ENCODE results near the gene DGUOK. TPM values are rescaled to one million over a fixed set of nuclear protein-coding genes. Genes with fewer than 3 reads are reported as not detected.

Gene DGUOK
- total and polyA plus RNA-seq, 10 of the 15 experiments (the other 5 are each of a cell fraction or from before 2014, with no cell fraction given): 64.4 to 234 (median 91.4) TPM

GRCh38 chr2:73891276-73891901, 35.3 kb upstream of the DGUOK start:
- ChIA-PET CTCF (interaction anchor here (0.6 to 1.5 kb wide), 6 partner anchors 53 to 444 kb away, joined by 3 read pairs; no protein-coding TSS in a partner anchor), POLR2A (no interaction called here), RAD21 (ENCODE audit: unreplicated experiment) (interaction anchor here (0.8 to 1.2 kb wide), 2 partner anchors 29 to 64 kb away, joined by 3 read pairs; no protein-coding TSS in a partner anchor), SMC1A (ENCODE audit: uncharacterized antibody, unreplicated experiment) (interaction anchor here (0.8 to 1.3 kb wide), 4 partner anchors 12 to 98 kb away, joined by 3 to 5 read pairs (median 3); no protein-coding TSS in a partner anchor)
- ATAC-seq (no peak), FAIRE-seq (no peak), DNase-seq (ENCODE audit: low read depth, low spot score) (no peak)
- in situ Hi-C loops (cut with MboI): no loop called here
- Histone ChIP-seq H3K79me2 (ENCODE audit: control insufficient read depth, insufficient read depth, low read length) (no peaks in the 10 kb centered on the region), H3K36me3 (ENCODE audit: control insufficient read depth in 2 of 2, insufficient read depth in 2 of 2, low read length in 1 of 2) (no peaks in the 10 kb centered on the region), H3K27me3 (replicated peaks in 1 of 2; ENCODE audit: control insufficient read depth in 2 of 2, insufficient read depth in 2 of 2, low read length in 1 of 2) (no peaks in the 10 kb centered on the region), H4K20me1 (ENCODE audit: control insufficient read depth, insufficient read depth) (no peaks in the 10 kb centered on the region), H3K4me2 (ENCODE audit: control insufficient read depth, insufficient read depth) (no peak overlapping the region), H3K4me3 (no peak overlapping the region), H3K27ac (ENCODE audit: control insufficient read depth, insufficient read depth) (no peak overlapping the region), H3K9ac (ENCODE audit: control insufficient read depth, insufficient read depth, low read length) (no peak overlapping the region), H2AFZ (ENCODE audit: control insufficient read depth, low read depth, low read length) (no peak overlapping the region), H3K9me3 (replicated peaks; ENCODE audit: control insufficient read depth, insufficient read depth, low read length) (no peaks in the 10 kb centered on the region), H3K4me1 (ENCODE audit: control insufficient read depth, insufficient read depth, low read length) (peaks cover 4% of the 10 kb centered on the region)
- intact Hi-C loops (cut with micrococcal nuclease; ENCODE audit: unreplicated experiment): no loop called here
- BruUV-seq (replicated peaks): no TSS peak
- 54% methylated on average over 5 of the region's 5 CpGs for WGBS (ENCODE audit: insufficient coverage, insufficient replicate concordance, low lambda C conversion rate, missing lambda C conversion rate)
- TF ChIP-seq RAD21 (IDR thresholded peaks at IDR 0.05; ENCODE audit: insufficient read depth, low read depth, low read length): no peak
- TF ChIP-seq ZSCAN29 (IDR thresholded peaks at IDR 0.05): no peak
- TF ChIP-seq IRF4 (IDR thresholded peaks at IDR 0.05; ENCODE audit: low read depth, low read length): no peak
- TF ChIP-seq MYB (IDR thresholded peaks at IDR 0.05; ENCODE audit: borderline replicate concordance, low read depth, low read length): no peak
- no peak for TF ChIP-seq BHLHE40 (IDR thresholded peaks at IDR 0.05; ENCODE audit: borderline replicate concordance in 1 of 2, low read depth in 2 of 2, low read length in 1 of 2)
- TF ChIP-seq, protein P1, sequence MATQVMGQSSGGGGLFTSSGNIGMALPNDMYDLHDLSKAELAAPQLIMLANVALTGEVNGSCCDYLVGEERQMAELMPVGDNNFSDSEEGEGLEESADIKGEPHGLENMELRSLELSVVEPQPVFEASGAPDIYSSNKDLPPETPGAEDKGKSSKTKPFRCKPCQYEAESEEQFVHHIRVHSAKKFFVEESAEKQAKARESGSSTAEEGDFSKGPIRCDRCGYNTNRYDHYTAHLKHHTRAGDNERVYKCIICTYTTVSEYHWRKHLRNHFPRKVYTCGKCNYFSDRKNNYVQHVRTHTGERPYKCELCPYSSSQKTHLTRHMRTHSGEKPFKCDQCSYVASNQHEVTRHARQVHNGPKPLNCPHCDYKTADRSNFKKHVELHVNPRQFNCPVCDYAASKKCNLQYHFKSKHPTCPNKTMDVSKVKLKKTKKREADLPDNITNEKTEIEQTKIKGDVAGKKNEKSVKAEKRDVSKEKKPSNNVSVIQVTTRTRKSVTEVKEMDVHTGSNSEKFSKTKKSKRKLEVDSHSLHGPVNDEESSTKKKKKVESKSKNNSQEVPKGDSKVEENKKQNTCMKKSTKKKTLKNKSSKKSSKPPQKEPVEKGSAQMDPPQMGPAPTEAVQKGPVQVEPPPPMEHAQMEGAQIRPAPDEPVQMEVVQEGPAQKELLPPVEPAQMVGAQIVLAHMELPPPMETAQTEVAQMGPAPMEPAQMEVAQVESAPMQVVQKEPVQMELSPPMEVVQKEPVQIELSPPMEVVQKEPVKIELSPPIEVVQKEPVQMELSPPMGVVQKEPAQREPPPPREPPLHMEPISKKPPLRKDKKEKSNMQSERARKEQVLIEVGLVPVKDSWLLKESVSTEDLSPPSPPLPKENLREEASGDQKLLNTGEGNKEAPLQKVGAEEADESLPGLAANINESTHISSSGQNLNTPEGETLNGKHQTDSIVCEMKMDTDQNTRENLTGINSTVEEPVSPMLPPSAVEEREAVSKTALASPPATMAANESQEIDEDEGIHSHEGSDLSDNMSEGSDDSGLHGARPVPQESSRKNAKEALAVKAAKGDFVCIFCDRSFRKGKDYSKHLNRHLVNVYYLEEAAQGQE (IDR thresholded peaks at IDR 0.05; ENCODE audit: low read depth, low read length): no peak
- TF ChIP-seq, protein P2, sequence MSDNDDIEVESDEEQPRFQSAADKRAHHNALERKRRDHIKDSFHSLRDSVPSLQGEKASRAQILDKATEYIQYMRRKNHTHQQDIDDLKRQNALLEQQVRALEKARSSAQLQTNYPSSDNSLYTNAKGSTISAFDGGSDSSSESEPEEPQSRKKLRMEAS (IDR thresholded peaks at IDR 0.05; ENCODE audit: low read depth, low read length): no peak
- TF ChIP-seq JUND (IDR thresholded peaks at IDR 0.05; ENCODE audit: low read depth, low read length): no peak
- no peak for TF ChIP-seq TBL1XR1 (IDR thresholded peaks at IDR 0.05; ENCODE audit: low read depth, low read length)

Measured in GM12878 (cell line).